Measurements from ENCODE around the gene ALDH9A1.
"Not testable (repeated sequence)": the region's sequence is repeated elsewhere in the genome, so short reads cannot be mapped to it uniquely, and the experiment has no call there.

ALDH9A1 gene

DNA sequence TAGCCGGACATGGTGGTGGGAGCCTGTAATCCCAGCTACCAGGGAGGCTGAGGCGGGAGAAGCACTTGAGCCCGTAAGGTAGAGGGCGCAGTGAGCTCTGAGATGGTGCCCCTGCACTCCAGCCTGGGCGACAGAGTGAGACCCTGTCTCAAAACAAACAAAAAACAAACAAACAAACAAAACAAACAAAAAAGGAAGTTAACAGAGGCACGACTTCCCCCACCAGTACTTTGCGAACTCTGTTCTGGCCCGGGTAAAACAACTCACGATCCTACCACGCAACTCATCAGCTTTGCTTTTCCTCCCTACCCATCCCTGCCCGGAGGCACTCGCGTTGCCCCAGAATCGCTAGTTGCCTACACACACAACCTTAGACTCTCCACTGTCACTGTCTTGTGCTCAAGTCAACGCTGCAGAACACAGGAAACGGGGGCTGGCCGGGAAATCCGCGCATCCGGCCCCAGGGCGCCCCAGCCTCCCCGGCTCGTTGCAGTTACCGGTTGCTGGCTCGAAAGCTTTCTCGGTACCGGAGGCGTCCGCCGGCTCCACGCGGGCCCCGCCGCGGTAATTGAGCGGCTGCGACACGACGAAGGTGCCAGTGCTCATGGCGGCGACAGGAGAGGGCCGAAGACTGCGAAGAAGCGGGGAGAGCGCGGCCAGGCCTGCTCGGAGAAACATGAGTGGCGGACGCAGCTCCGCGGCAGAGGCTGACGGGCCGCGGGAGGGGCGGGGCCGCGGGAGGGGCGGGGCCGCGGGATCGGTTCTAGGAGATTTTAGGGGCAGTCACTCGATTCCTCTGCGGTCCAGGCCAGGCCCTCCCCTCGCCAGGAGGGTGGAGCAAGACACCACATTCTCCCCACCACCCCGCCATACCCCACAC is at the start of gene ALDH9A1:
Gene ALDH9A1, minus strand, starts transcription at position 682 of the 880 bp plus-strand sequence. Its CDS starts 4 bp downstream, at position 678.
- DNase-seq: peak; percentile 91

DNA sequence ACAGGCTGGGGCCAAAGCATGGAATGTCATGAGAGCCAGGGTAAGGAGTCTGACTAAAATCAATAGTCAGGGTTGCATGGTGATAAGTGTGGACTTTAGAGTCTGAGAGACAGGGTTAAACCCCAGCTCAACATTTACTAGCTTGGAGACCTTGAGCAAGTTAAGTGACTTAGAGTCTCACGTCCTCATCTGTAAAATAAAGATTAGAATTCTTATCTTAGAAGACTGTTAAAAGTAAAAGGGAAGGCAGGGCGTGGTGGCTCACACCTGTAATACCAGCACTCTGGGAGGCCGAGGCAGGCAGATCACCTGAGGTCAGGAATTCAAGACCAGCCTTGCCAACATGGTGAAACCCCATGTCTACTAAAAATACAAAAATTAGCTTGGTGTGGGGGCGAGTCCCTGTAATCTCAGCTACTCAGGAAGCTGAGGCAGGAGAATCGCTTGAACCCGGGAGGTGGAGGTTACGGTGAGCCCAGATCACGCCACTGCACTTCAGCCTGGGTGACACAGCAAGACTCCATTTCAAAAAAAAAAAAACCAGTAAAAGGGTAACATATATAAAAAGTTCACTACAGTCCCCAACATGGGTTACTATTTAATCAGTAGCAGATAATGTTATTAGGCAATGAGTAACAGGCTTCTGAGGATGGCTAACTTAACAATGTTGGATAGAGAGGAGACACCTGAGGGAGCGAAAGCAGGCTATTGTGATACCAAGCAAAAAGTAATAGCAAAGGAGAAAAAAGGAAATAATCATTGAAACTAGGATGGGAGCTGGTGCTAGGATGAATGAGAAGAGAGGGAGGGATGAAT is 49.5 kb upstream of the ALDH9A1 start:
- no peak for DNase-seq

DNA sequence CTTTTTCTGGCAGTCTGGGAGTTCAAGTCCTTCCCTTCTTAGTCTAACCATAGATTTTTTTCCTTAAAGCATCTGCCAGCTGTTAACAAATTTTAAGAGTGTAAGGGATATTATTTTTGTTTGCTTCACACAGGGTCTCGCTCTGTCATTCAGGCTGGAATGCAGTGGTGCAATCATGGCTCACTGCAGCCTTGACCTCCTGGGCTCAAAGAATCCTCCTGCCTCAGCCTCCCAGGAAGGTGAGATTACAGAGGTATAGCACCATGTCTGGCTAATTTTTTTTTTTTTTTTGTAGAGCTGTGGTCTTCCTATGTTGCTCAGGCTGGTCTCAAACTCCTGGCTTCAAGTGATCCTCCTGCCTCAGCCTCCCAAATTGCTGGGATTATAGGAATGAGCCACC is 46.6 kb upstream of the ALDH9A1 start:
- DNase-seq: not testable (repeated sequence)

DNA sequence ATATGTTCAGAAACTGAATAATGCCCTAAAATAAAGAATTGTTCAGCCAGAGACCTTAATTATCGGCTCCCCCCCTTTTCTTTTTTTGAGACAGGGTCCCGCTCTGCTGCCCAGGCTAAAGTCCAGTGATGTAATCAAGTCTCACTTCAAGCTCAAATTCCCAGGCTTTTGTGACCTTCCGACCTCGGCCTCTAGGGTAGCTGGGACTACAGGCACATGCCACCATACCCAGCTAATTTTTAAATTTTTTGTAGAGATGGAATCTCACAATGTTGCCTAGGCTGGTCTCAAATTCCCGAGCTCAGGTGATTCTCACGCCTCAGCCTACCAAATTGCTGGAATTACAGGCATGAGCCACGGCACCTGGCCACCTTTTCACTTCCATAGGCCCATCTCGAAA is 43.8 kb upstream of the ALDH9A1 start:
- no peak for DNase-seq

DNA sequence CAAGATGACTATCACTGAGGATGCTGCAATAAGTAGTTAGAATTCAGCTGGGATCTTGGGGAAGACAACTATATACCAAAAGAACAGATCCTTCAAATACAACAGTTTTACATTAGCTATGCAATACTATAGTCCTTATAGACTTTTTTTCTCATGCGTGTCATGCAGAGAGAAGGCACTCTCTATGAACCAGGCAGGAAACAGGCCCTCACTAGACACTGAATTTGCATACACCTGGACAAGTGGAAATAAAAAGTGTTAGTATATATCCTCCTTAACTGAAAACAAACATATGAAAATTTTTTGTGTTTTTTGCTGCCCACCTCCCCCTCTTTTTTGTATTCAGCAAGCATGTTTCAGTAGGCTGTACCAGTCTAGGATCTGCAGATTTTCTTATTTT is 40.4 kb upstream of the ALDH9A1 start:
- no peak for DNase-seq

DNA sequence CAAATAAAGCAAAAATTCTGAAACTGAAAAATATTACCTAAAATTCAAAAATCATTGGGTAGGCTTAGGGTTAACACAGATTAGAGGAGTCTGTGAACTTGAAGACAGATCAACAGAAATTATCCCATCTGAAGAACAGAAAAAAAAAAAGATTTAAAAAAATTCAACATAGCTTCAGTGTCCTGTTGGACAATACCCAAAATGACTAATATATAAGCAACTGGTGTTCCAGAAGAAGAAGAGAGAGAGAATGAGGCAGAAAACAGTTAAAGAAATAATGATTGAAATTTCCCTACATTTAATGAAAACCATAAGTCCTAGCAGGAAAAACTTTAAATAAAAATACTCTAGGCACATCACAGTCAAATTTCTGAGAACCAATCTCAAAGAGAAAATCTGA is 38.8 kb upstream of the ALDH9A1 start:
- DNase-seq: peak; percentile 48

DNA sequence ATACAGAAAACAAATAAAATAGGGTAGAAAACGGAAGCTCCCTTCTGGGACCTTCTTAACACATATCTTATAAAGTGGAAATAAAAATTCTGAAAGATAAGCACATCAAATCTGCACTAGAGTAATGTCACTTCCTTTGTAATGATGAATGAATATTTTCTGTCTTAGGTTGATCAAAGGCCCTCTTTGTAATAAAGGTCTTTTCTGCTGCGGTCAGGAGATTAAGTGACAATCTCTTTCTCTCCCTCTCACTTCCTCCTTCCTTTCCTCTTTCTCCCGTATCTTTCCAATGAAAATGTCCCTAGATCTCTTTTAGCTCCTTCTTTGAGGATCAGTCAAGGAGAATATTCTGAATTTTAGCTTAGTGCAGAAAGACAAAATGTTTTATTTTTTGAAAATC is 36.5 kb upstream of the ALDH9A1 start:
- no peak for DNase-seq

DNA sequence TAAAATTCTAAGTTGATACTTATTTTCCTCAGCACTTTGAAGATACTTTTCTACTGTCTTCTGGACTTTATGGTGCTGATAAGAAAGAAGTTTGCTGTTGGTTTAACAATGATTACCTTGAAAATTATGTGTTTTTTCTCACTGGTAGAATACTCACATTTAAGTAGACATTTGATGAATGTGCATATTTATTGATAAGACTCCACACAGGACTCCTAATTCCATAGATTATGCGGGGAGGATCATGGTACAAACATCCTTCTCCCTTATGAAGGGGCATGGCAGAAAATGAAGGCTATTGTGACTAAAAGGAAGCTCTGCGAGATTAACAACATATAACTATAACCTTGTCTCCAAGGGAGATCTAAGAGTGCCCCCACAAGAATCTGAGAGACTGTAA is 28.5 kb upstream of the ALDH9A1 start:
- DNase-seq: no peak

DNA sequence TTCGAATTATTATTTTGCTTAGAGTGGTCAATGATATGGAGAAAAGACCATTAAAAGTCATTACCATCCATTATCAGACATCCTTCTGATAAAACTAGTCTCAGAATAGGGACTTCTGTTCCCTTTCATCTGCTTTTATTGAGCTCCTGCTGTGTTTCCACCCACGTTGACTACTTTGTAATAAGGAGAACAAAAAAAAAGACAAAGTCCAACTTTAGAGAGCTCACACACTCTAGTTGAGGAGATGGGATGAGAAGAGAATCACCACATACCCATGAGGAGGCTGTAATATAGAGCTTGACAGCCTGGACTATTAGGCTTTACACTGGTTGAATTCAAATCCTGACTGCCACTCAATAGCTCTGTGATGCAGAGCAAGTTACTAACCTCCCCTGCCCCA is 27.8 kb upstream of the ALDH9A1 start:
- no peak for DNase-seq

DNA sequence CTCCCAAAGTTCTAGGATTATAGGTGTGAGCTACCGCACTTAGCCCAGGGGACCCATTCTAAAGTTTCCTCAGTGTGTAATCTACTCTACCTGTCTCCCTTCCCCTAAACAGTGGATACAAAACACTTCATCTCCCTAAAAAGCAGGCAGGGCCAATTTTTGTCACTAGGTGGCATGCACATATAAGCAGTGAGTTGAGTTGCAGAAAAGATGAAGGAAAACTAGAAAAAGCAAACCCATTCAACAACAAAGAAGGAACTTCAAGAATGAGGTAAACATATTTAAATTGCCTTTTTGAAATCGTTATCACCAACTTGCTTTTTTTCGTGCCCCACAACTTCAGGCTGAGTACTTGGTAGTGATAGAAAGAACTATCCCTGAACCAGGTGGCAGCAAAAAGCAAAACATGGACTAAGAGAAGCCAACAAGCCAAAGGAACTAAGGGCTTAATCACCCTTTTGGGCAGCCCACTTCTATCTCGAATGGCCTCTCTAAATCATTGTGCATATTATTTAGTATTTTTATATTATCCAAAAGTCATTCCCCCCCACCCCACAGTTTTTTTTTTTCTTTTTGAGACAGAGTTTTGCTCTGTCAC is 19.7 kb upstream of the ALDH9A1 start:
- DNase-seq: peak; percentile 58

DNA sequence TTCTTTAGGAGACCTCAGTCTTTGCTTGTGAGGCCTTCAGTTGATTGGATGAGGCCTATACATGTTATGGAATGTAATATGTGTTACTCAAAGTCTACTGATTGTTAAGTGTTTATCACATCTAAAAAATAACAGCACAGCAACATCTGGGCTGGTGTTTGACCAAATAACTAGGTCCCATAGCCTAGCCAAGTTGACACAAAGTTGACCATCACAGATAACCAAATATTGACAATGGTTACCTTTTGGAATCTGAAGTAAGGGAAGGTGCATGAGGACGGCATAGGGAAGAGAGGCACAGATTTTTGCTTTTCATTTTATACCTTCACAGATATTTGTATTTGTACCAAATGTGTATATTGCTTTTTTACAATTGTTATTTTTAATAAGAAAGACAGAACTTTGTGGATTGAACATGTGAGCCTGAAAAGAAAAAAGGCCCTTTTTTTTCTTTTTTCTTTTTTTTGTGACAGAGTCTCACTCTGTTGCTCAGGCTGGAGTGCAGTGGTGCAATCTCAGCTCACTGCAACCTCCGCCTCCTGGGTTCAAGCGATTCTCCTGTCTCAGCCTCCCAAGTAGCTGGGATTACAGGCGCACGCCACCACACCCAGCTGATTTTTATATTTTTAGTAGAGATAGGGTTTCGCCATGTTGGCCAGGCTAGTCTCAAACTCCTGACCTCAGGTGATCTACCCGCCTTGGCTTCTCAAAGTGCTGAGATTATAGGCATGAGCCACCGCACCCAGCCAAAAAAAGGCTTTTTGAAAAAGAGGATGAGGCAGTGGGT is 18.1 kb upstream of the ALDH9A1 start:
- not testable (repeated sequence) for DNase-seq

DNA sequence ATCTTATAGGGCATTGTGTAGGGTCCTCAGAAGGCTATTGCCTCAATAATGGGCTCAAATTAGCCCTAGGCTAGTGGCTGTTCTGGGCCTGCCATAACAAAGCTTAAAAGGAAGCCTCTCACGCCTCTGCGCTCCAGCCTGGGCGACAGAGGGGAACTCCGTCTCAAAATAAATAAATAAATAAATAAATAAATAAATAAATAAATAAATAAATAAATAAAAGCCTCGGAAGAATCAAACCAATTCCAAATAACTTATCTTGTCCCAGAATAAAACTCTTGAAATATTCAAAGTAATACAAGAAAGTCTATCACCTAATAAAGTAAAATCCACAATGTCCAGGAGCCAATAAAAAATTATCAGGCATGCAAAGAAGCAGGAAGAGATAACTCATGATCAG is 14.4 kb upstream of the ALDH9A1 start:
- DNase-seq: no peak

DNA sequence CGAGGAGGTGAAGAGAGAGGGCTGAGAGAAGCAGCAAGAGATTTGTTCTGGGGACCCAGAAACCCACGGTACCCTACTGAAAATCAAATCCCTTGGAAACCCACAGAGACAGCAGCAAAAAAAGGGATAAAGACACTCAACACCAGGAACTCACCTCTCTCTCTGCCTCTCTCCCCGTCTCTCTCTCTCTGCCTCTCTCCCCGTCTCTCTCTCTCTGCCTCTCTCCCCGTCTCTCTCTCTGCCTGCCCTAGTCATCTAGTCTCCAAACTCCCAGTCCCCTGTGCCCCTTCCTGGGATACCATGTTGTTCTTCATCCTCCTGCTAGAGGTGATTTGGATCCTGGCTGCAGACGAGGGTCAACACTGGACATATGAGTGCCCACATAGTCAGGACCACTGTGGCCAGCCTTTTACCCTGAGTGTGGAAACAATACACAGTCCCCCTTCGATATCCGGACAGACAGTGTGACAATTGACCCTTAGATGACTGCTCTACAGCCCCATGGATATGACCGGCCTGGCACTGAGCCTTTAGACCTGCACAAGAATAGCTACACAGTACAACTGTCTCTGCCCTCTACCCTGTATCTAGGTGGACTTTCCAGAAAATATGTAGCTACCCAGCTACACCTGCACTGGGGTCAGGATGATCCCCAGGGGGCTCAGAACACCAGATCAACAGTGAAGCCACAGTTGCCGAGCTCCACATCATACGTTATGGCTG is 9.8 kb upstream of the ALDH9A1 start:
- DNase-seq: no peak

DNA sequence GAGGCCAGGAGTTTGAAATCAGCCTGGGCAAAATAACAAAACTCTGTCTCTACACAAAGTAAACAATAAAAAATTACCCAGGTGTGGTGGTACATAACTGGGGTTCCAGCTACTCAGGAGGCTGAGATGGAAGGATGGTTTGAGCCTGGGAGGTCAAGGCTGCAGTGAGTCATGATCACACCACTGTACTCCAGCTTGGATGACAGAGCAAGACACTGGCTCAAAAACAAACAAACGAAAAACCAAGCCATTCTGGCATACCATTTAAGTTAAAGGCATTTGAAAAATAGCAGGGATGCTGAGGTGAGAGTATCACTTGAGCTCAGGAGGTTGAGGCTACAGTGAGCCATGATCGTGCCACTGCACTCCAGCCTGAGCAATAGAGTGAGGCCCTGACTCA is 5.3 kb upstream of the ALDH9A1 start:
- peak; percentile 20 for DNase-seq

DNA sequence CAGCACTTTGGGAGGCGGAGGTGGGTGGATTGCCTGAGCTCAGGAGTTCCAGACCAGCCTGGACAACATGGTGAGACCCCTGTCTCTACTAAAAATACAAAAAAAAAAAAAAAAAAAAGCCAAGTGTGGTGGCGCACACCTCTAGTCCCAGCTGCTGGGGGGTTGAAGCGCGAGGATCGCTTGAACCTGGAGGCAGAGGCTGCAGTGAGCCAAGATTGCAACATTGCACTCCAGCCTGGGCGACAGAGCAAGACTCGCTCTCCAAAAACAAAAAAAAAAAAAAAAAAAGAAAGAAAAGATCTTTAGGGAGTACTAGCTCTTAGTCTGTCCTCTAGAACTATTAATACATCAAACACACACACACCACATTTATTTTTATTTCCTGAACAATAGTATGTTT is 3.6 kb upstream of the ALDH9A1 start:
- DNase-seq: not testable (repeated sequence)

DNA sequence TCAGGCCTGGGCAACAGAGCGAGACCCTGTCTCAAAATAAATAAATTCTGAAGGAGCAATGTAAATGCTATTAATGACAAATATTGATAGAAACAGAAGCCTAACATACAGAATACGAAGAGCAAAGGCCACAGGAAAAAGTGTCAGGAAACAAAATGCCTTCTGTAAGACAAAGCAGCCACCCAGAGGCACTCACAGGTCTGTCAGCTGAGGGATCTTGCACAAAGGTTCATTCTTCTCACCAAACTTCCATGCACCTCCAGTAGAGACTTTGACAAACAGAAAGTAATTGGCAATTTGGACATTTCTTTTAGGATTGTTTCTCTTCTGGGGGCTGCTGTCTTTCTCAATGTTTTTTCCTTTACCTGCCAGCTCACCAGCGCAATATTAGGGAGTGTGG is 1.2 kb upstream of the ALDH9A1 start:
- no peak for DNase-seq

DNA sequence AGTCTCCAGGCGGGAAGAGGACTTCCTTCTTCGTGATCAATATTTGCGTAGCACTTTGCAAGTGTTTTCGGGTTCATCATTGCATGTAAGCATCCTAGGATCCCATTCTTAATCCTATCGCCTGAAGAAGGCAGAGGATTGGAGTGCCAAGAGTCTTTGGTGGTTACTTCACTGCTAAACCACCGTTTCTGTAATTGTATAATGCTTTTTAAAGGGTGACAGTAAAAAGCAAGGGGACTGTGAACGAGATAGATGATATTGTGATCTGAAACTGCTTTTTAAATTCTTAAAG is 345 bp upstream of the ALDH9A1 start:
- no peak for DNase-seq

DNA sequence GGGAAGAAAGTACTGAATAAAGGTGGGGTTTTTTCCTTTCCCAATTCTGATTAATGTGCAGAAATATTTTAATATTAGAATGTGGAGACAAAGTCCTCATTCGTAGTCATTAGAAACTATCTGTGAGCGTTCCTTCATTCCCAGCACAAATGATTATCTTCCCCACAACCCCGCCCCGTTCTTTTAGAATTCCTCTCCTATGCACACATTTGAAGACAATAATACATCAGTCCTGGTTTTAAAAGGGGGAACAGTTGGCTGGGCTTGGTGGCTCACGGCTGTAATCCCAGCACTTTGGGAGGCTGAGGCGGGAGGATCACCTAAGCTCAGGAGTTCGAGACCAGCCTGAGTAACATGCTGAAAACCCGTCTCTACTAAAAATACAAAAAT is 876 bp downstream of the ALDH9A1 start:
- peak; percentile 9 for DNase-seq

DNA sequence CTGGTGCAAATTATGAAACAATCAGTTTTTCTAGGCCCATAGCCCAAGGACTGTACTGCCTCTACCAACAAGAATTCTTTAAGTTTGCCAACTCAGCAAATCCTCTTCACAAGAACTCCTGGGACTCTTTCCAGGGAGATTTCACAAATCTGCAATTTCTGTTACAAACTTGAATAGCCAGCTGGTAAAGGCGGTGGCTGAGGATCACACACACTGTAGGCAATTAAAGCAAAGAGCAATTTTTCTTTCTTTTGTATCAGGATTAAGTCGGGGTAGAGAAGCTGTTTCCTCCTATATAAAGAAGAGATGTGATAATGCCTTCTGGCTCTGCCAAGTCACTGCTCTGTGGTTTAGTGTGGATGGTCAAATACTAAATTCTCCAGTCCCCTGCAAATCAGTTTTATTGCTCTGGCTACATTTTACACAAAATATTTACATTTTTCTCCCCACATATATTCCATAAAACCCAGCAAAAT is 1.7 kb downstream of the ALDH9A1 start:
- DNase-seq: peak; percentile 79

DNA sequence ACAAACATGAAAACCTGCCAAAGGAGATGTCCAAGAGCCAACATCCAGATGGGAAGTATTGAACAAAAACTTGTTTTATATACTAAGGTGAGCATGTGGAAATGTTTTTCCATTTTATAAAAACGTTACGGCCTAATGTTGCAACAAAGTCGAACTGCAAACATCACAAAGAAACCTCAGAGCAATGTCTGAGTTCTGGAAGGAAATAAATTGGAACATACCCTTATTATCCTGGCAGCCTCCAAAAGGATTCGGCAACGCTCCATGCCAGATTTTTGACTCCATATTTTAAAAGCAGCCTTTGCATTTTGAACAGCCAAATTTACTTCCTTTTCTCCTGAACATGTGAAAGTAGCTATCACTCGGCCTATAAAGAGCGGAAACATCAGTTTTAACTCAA is 3.3 kb downstream of the ALDH9A1 start:
- no peak for DNase-seq

DNA sequence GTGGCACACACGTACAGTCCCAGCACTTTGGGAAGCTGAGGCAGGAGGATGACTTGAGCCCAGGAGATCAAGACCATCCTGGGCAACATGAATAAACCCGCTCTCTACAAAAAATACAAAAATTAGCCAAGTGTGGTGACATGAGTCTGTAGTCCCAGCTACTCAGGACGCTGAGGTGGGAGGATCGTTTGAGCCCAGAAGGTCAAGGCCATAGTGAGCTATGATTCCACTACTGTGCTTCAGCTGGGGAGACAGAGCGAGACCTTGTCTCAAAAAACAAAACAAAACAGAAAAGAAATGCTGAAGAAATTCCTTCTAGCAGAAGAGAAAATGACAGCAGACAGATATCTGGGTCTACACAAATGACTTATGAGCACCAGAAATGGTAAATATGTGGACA is 10.3 kb downstream of the ALDH9A1 start:
- no peak for DNase-seq

DNA sequence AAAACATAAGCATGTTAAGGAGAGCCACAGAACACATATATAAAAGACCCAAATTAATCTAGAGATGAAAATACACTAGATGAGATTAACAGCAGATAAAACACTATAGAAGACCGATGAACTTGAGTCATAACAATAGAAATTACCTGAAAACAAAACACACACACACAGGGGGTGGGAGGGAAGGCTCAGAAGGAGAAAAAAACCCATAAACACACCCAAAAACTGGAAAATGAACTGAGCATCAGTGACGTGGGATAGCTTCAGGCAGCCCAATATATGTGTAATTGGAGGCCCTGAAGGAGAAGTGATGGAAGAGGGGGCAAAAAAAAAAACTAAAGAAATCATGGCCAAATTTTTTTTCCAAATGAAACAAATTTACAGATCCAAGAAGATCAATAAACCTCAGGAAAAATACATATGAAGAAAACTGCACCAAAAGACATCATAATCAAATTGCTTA is 11.4 kb downstream of the ALDH9A1 start:
- no peak for DNase-seq
